ENCODE measurements around the gene TBC1D22A. TPM values are rescaled to one million over a fixed set of nuclear protein-coding genes. Genes with fewer than 3 reads are reported as not detected.

TBC1D22A gene
- total RNA-seq, 2 donors from 2014 or later = 21.5 to 23.1 TPM

GRCh38 chr22:46723882-46724281 lies 38.6 kb upstream of the TBC1D22A start:
- no peak for DNase-seq
- H3K4me1 ChIP-seq = peaks cover 36% of the 10 kb centered on the region
- H3K4me3 ChIP-seq = no peak overlapping the region
- intact Hi-C loops (cut with DNase I) = no loop called here
- no peak overlapping the region for H3K27ac ChIP-seq
- H3K36me3 ChIP-seq (replicated peaks in 1 of 2; ENCODE audit: insufficient read depth in 1 of 2, low read depth in 2 of 2) = peaks cover 5 to 6% of the 10 kb centered on the region in 2 donors
- no peaks in the 10 kb centered on the region for H3K9me3 ChIP-seq
- ATAC-seq = no peak
- TF ChIP-seq, protein P1, sequence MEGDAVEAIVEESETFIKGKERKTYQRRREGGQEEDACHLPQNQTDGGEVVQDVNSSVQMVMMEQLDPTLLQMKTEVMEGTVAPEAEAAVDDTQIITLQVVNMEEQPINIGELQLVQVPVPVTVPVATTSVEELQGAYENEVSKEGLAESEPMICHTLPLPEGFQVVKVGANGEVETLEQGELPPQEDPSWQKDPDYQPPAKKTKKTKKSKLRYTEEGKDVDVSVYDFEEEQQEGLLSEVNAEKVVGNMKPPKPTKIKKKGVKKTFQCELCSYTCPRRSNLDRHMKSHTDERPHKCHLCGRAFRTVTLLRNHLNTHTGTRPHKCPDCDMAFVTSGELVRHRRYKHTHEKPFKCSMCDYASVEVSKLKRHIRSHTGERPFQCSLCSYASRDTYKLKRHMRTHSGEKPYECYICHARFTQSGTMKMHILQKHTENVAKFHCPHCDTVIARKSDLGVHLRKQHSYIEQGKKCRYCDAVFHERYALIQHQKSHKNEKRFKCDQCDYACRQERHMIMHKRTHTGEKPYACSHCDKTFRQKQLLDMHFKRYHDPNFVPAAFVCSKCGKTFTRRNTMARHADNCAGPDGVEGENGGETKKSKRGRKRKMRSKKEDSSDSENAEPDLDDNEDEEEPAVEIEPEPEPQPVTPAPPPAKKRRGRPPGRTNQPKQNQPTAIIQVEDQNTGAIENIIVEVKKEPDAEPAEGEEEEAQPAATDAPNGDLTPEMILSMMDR (IDR thresholded peaks at IDR 0.05) = no peak
- no peak for TF ChIP-seq POLR2A (IDR thresholded peaks at IDR 0.05)
- H3K27me3 ChIP-seq = no peaks in the 10 kb centered on the region
- WGBS, 2 donors = 91 to 92% methylated on average over 9 of the region's 9 CpGs

GRCh38 chr22:46725096-46725495 lies 37.4 kb upstream of the TBC1D22A start:
- no peak for TF ChIP-seq POLR2A (IDR thresholded peaks at IDR 0.05)
- TF ChIP-seq, protein P1 (IDR thresholded peaks at IDR 0.05) = no peak
- intact Hi-C loops (cut with DNase I) = no loop called here
- ATAC-seq (no peak), DNase-seq (no peak)
- peaks cover 46% of the 10 kb centered on the region for H3K4me1 ChIP-seq
- no peaks in the 10 kb centered on the region for H3K9me3 ChIP-seq
- no peaks in the 10 kb centered on the region for H3K27me3 ChIP-seq
- H3K4me3 ChIP-seq = no peak overlapping the region
- peak overlapping the region in 2 of 4 donors; percentile 72 to 74 for H3K27ac ChIP-seq
- WGBS, 2 donors = 84 to 87% methylated on average over 14 to 18 of the region's 18 CpGs
- H3K36me3 ChIP-seq (replicated peaks in 1 of 2; ENCODE audit: insufficient read depth in 1 of 2, low read depth in 2 of 2) = peaks cover 0 to under 1% of the 10 kb centered on the region in 2 donors

DNA sequence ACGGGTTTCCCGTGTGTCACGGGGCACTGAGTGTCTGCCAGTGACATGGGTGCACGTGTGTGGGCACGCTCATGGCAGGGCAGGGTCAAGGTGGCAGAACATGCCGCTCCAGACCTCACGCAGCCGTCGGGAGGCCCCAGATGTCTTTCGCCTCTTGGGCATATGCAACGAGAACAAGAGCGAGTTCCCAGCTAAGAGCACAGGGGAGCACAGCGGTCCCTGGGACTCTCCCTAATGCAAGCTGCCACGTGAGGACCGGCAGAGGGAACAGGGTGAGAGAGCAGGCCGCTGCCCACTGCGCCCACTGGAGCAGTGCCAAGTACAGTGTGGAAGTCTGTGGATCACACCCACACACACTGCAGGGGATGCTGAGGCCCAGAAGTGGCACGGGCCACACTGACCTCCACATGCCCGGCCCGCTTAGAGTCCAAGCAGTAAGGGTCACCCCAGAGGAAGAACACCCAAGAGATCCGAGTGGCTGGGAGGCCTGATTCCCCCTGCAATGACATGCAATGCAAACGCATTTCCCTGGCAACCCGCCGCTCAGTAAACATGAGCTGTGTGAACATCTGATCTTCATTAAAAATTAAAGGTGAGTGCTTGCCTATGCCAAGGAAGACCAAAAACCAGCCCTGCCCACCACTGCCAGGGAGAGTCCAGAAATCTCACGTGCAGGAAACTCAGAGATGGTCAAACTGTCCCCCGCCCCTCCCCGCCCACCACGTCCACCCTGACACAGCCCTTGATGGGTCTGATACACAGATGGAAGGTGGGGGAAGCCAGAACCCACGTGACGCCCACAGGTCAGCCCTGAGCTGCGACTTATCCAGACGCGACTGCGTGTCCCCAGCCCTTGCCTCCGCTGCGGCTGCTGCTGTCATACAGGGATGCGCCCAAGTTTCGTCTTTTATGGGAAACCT lies 36.1 kb upstream of the TBC1D22A start:
- WGBS, 2 donors = 69 to 72% methylated on average over 16 to 34 of the region's 38 CpGs
- Histone ChIP-seq H3K9me3 (no peaks in the 10 kb centered on the region), H3K4me1 (peaks cover 59% of the 10 kb centered on the region), H3K27ac (peak overlapping the region in 3 of 4 donors; percentile 60 to 74 (median 72)), H3K27me3 (no peaks in the 10 kb centered on the region), H3K36me3 (replicated peaks in 1 of 2; ENCODE audit: insufficient read depth in 1 of 2, low read depth in 2 of 2) (no peaks in the 10 kb centered on the region), H3K4me3 (no peak overlapping the region)
- TF ChIP-seq, protein P1 (IDR thresholded peaks at IDR 0.05) = no peak
- TF ChIP-seq POLR2A (IDR thresholded peaks at IDR 0.05) = no peak
- peak; percentile 41 for ATAC-seq
- DNase-seq = peak in 3 of 4 donors; percentile 62 to 73 (median 71)
- intact Hi-C loops (cut with DNase I) = no loop called here

- Histone ChIP-seq H3K4me1 (peaks cover 65% of the 10 kb centered on the region), H3K36me3 (replicated peaks in 1 of 2; ENCODE audit: insufficient read depth in 1 of 2, low read depth in 2 of 2) (no peaks in the 10 kb centered on the region), H3K27ac (peak overlapping the region in 3 of 4 donors; percentile 60 to 74 (median 72)), H3K4me3 (no peak overlapping the region), H3K27me3 (no peaks in the 10 kb centered on the region), H3K9me3 (no peaks in the 10 kb centered on the region)
- ATAC-seq = no peak
- no peak for TF ChIP-seq POLR2A (IDR thresholded peaks at IDR 0.05)
- TF ChIP-seq, protein P1 (IDR thresholded peaks at IDR 0.05) = no peak
- 91 to 94% methylated on average over 3 of the region's 3 CpGs for WGBS, 2 donors
- DNase-seq = no peak
- intact Hi-C loops (cut with DNase I) = no loop called here
Observed at GRCh38 chr22:46726986-46727317, 35.5 kb upstream of the TBC1D22A start.
